DMS153 treated with DMSO at 0.1 percent for 48 hours (cell line): Measurements from ENCODE around the gene TXN2.
"Not testable (repeated sequence)": the region's sequence is repeated elsewhere in the genome, so short reads cannot be mapped to it uniquely, and the experiment has no call there.

ENCODE experiments used
- DNase-seq: peaks from one replicate; lab custom pipeline; 2025; ENCODE audit not compliant: unreplicated experiment; lab: John Stamatoyannopoulos, UW

Gene TXN2

GRCh38 chr22:36456464-36456845, 25.0 kb downstream of the TXN2 start:
- DNase-seq = no peak

DNA sequence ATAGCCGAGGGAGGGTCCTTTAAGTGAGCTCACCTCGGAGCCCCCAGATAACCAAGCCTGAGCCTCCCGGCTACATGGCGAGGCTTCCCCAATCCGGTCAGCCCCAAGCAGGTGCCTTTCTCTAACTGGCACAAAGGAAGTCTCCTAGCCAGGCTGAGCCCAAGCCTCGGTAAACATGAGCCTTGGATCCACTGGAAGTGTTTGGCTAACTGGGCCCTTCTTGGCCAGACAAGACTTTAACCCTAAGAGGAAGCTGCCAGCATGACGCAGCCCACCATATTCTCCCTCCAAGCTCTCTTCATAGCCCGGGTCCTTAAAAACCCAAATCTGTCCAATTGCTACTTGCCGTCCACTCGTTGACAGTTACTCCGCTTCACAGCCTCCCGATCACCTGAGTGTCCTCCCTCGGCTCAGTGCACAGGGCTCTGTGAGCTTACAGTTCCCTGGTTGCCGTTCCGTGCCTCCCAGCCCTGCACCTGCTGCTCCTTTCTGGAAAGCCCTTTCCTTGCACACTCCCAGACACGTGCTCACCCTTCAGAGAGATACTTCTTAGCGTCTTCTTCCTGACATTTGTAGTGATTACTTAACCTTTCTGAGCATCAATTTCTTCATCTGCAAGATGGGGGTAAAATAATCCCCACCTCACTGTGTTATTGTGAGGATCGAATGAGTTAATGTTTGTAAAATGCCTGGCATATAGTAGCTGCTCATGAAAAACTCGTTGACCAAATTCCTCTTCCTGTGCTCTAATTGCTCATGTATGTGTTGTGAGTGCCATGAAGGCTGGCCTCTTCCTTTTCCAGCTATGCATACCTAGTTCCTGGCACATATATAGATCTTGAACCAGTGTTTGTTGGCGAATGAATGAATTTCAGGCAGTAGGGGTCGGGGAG, 25.6 kb downstream of the TXN2 start:
- DNase-seq = peak; percentile 59

- peak; percentile 90 for DNase-seq
Measured at GRCh38 chr22:36454916-36455570, 26.4 kb downstream of the TXN2 start.

- DNase-seq = no peak
Measured at GRCh38 chr22:36453855-36454378, 27.5 kb downstream of the TXN2 start.

- DNase-seq = not testable (repeated sequence)
Measured at GRCh38 chr22:36452978-36453607, 28.3 kb downstream of the TXN2 start.

- DNase-seq = no peak
Measured at GRCh38 chr22:36452250-36452977, 29.0 kb downstream of the TXN2 start.

DNA sequence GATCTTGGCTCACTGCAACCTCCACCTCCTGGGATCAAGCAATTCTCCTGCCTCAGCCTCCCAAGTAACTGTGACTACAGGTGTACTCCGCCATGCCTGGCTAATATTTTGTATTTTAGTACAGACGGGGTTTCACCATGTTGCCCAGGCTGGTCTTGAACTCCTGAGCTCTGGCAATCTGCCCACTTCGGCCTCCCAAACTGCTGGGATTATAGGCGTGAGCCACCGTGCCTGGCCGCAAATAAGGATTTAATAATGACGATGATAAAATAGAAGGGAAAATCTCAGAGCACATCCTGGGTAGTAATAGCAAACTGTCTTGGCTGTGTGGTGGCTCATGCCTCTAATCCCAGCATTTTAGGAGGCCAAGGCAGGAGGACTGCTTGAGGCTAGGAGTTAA, 30.5 kb downstream of the TXN2 start:
- not testable (repeated sequence) for DNase-seq

DNA sequence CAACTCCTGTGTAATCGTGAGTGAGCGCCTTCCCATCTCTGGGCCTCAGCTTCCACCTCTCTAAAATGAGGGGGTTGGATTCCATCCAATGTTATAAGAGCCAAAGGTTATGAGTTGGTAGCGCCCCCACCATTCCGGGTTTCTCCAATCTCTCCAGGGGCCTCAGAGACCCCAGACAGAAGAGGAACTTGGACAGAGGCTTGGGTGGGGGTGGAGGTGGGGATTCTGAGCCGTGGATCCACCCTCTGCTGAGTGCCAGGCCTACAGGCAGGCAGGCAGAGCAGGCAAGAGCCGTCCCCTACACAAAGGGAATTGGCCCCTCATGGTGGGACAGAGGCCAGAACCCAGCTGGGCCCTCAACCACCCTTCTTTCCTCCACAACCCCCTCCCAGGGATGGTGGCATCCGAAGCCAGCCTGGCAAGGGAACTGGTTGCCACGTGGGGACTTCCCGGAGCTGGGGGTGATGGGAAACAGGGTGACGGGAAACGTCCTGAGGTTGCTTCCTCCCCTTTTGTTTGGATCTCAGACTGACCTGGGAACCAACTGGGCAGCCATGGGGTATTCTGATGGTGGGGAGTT, 31.8 kb downstream of the TXN2 start:
- no peak for DNase-seq

- no peak for DNase-seq
Measured at GRCh38 chr22:36447632-36448031, 33.8 kb downstream of the TXN2 start.

DNA sequence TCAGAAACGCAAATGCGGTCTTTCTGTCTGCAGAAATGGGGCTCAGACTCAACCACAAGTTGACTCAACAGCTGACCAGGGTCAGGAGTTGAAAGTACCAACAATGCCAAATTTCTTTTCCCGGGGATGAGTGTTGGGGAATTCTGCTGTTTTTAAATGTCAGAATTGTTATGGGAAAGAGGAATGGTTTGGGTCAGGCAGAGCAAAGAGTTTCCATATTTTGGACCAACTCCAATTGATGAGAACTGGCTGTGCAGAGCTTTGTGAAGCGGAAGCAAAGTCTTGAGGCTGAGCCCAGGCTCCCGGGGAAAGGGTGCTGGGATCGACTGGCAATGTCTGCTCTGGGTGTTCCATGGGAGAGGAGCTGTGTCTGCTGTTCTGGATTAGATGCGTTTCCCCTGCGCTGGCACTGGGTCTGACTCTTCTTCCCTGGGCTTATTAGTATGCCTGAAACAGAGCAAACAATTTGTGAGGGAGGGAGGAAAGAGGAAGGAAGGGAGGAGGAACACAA, 36.2 kb downstream of the TXN2 start:
- DNase-seq = no peak

DNA sequence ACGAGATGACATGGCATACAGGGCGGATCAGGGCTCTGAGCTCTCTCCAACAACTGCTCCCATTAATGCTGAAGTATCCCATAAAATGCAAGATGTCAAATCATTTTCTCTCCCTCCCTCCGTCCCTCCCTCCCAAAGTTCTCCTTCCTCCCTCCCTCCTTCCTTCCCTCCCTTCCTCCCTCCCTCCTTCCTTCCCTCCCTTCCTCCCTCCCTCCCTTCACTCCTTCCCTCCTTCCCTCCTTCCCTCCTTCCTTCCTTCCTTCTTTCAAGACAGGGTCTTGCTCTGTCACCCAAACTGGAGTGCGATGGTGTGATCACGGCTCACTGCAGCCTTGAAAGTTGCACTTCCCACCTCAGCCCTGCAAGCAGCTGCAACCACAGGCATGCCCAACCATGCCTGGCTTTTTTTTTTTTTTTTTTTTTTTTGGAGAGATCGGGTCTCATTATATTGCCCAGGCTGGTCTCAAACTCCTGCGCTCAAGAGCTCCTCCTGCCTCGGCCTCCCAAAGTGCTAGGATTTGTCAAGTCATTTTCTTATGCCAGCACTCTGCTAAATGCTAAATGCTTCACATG, 38.2 kb downstream of the TXN2 start:
- DNase-seq = no peak

DNA sequence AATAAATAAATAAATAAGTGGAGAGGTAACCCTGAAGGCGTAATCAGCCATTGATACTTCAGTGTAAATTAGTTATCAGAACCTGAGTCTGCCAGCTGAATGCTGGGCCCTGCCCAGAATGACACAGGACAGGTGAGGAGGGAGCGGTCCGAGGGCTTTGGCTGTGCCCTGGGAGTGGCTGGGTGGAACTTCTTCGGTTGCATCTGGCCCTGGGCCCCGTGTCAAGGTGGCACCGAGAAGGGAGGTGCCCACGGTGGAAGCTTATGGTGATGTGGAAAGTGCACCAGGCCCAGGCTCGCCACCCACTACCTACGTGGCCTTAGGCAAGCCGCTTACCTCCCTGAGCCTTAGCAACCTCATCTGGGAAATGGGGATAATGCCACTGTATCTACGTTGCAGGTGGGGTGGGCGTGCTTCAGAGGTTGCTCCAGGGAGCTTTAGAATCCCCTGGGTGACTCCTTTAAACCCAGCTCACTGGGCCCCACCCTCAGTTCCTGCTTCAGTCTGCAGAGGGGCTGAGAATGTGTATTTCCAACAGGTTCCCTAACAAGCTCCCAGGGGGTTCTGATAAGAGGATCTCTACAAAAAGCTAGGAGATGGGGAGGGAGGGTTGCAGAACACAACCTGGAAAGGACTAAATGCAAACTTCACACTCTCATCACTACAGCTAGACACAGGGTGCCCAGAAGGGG, 38.8 kb downstream of the TXN2 start:
- DNase-seq = no peak

GRCh38 chr22:36440429-36441002, 40.9 kb downstream of the TXN2 start:
- no peak for DNase-seq

- no peak for DNase-seq
Measured at GRCh38 chr22:36439481-36440271, 41.8 kb downstream of the TXN2 start.

- peak; percentile 59 for DNase-seq
Measured at GRCh38 chr22:36435516-36436415, 45.7 kb downstream of the TXN2 start.

GRCh38 chr22:36433318-36434231, 47.9 kb downstream of the TXN2 start:
- DNase-seq = peak; percentile 81
